ENCODE measurements around the gene VPS37D.

Gene VPS37D

DNA sequence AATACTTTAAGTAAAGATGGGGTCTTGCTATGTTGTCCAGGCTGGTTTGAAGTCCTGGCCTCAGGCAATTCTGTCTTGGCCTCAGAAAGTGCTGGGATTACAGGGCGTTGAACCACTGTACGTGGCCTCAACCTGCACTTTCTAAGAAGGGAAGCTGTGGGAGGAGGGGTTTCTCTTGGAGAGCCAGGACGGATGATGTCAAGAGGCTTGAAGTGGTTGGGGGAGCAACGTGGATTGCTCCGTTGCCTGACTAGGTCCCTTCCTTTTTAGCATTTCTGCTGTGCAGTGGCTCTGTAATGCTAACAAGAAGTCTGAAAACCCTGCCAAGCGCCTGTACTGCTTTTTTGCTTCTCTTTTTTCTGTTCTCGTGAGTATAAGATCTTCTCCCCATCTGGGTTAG is 23.0 kb downstream of the VPS37D start:
- Histone ChIP-seq H4K20me1 (ENCODE audit: insufficient read depth) (no peaks in the 10 kb centered on the region), H3K27ac (no peak overlapping the region), H3K4me3 (IDR thresholded peaks at IDR 0.05; ENCODE audit: insufficient read depth, low read depth, low read length) (no peak overlapping the region), H3K9ac (no peak overlapping the region), H3K36me3 (ENCODE audit: insufficient read depth) (peaks cover 16% of the 10 kb centered on the region; the same call in 1 of the 2 replicates), H3K27me3 (ENCODE audit: insufficient read depth, low read depth) (no peaks in the 10 kb centered on the region), H2AFZ (ENCODE audit: low read depth) (no peak overlapping the region), H3K79me2 (ENCODE audit: insufficient read depth, low read depth) (peaks cover 27% of the 10 kb centered on the region), H3K4me1 (ENCODE audit: low read depth, poor library complexity, severe bottlenecking) (no peaks in the 10 kb centered on the region), H3K4me2 (no peak overlapping the region)
- TF ChIP-seq CTCF (conservative IDR thresholded peaks at IDR 0.05; ENCODE audit: low read depth, low read length) = no peak

- Histone ChIP-seq H3K27me3 (ENCODE audit: insufficient read depth, low read depth) (no peaks in the 10 kb centered on the region), H3K4me3 (IDR thresholded peaks at IDR 0.05; ENCODE audit: insufficient read depth, low read depth, low read length) (no peak overlapping the region), H3K4me1 (ENCODE audit: low read depth, poor library complexity, severe bottlenecking) (no peaks in the 10 kb centered on the region), H3K4me2 (no peak overlapping the region), H4K20me1 (ENCODE audit: insufficient read depth) (no peaks in the 10 kb centered on the region), H2AFZ (ENCODE audit: low read depth) (no peak overlapping the region), H3K27ac (no peak overlapping the region), H3K79me2 (ENCODE audit: insufficient read depth, low read depth) (no peaks in the 10 kb centered on the region), H3K36me3 (ENCODE audit: insufficient read depth) (peaks cover 19% of the 10 kb centered on the region; the same call in 1 of the 2 replicates), H3K9ac (no peak overlapping the region)
- TF ChIP-seq CTCF (conservative IDR thresholded peaks at IDR 0.05; ENCODE audit: low read depth, low read length) = no peak
Measured at GRCh38 chr7:73696372-73696771, 28.7 kb downstream of the VPS37D start.

GRCh38 chr7:73698410-73698809 is 30.8 kb downstream of the VPS37D start:
- no peak overlapping the region for H3K4me2 ChIP-seq
- no peaks in the 10 kb centered on the region for H4K20me1 ChIP-seq (ENCODE audit: insufficient read depth)
- H3K79me2 ChIP-seq (ENCODE audit: insufficient read depth, low read depth) = no peaks in the 10 kb centered on the region
- no peak overlapping the region for H3K9ac ChIP-seq
- H3K4me3 ChIP-seq (IDR thresholded peaks at IDR 0.05; ENCODE audit: insufficient read depth, low read depth, low read length) = no peak overlapping the region
- H3K36me3 ChIP-seq (ENCODE audit: insufficient read depth) = peaks cover 13% of the 10 kb centered on the region; the same call in 1 of the 2 replicates
- no peak overlapping the region for H2AFZ ChIP-seq (ENCODE audit: low read depth)
- no peak for TF ChIP-seq CTCF (conservative IDR thresholded peaks at IDR 0.05; ENCODE audit: low read depth, low read length)
- H3K27me3 ChIP-seq (ENCODE audit: insufficient read depth, low read depth) = no peaks in the 10 kb centered on the region
- no peaks in the 10 kb centered on the region for H3K4me1 ChIP-seq (ENCODE audit: low read depth, poor library complexity, severe bottlenecking)
- no peak overlapping the region for H3K27ac ChIP-seq

GRCh38 chr7:73699370-73700068 is 31.9 kb downstream of the VPS37D start:
- Histone ChIP-seq H3K79me2 (ENCODE audit: insufficient read depth, low read depth) (no peaks in the 10 kb centered on the region), H3K4me2 (no peak overlapping the region), H4K20me1 (ENCODE audit: insufficient read depth) (no peaks in the 10 kb centered on the region), H3K4me3 (IDR thresholded peaks at IDR 0.05; ENCODE audit: insufficient read depth, low read depth, low read length) (no peak overlapping the region), H3K36me3 (ENCODE audit: insufficient read depth) (peaks cover 9% of the 10 kb centered on the region; the same call in 1 of the 2 replicates), H3K27me3 (ENCODE audit: insufficient read depth, low read depth) (no peaks in the 10 kb centered on the region), H3K4me1 (ENCODE audit: low read depth, poor library complexity, severe bottlenecking) (no peaks in the 10 kb centered on the region), H3K9ac (no peak overlapping the region), H2AFZ (ENCODE audit: low read depth) (no peak overlapping the region), H3K27ac (no peak overlapping the region)
- TF ChIP-seq CTCF (conservative IDR thresholded peaks at IDR 0.05; ENCODE audit: low read depth, low read length) = no peak

Data from KMS-11 (cell line).